Cardiac muscle cell (in vitro differentiated cells and primary cell): ENCODE measurements around the gene ZNF675. TPM values are rescaled to one million over a fixed set of nuclear protein-coding genes. Genes with fewer than 3 reads are reported as not detected.
"Not testable (repeated sequence)": the region's sequence is repeated elsewhere in the genome, so short reads cannot be mapped to it uniquely, and the experiment has no call there.

Experiments
- DNase-seq, 2 donors: peaks; one replicate each; pipeline versions ENCODE4 v3.0.0 to v3.0.0-alpha.2; 2010 to 2017; ENCODE audit warnings: low read depth in 1 of 2, low spot score in 1 of 2
- H3K27ac ChIP-seq: fragments of 200-600 bp; sonication (generic); 2 replicates; pipeline ENCODE4 v1.5.1; 2016
- H3K27me3 ChIP-seq: fragments of 200-600 bp; sonication (generic); 2 replicates; pipeline ENCODE4 v1.6.0; 2016; ENCODE audit warnings: control low read depth
- H3K36me3 ChIP-seq: fragments of 200-600 bp; sonication (generic); 2 replicates; pipeline ENCODE4 v1.5.1; 2016; ENCODE audit warnings: control low read depth
- H3K4me1 ChIP-seq: fragments of 200-600 bp; sonication (generic); 2 replicates; pipeline ENCODE4 v1.8.1; 2017; ENCODE audit warnings: low read depth, mild to moderate bottlenecking, mixed run types
- H3K4me3 ChIP-seq: fragments of 200-600 bp; sonication (generic); 2 replicates; pipeline ENCODE4 v1.5.1; 2016; ENCODE audit warnings: mild to moderate bottlenecking
- H3K9me3 ChIP-seq: fragments of 200-600 bp; sonication (generic); 2 replicates; pipeline ENCODE4 v1.5.1; 2017; ENCODE audit warnings: low read depth, mild to moderate bottlenecking, control low read depth
- polyA plus RNA-seq: library from polyadenylated mRNA; unstranded; fragments of >200 nt; fragmentation: Nextera tagmentation; extraction: Ambion mirVana; gene quantifications from 2 replicates; pipeline ENCODE4 v1.2.1, GENCODE V29; 2016
- total RNA-seq: library from RNA; depleted of rRNA; stranded (reverse); fragments of >200 nt; gene quantifications from 2 replicates; pipeline ENCODE4 v1.2.3, GENCODE V29; 2016
- TF ChIP-seq, protein P1 (sequence below): IDR thresholded peaks from 2 replicates; pipeline ENCODE4 v1.5.1; 2012; ENCODE audit warnings: low read depth, mild to moderate bottlenecking, low read length

Gene ZNF675
- total and polyA plus RNA-seq, 2 experiments from 2014 or later: 7.8 to 13.9 TPM

DNA sequence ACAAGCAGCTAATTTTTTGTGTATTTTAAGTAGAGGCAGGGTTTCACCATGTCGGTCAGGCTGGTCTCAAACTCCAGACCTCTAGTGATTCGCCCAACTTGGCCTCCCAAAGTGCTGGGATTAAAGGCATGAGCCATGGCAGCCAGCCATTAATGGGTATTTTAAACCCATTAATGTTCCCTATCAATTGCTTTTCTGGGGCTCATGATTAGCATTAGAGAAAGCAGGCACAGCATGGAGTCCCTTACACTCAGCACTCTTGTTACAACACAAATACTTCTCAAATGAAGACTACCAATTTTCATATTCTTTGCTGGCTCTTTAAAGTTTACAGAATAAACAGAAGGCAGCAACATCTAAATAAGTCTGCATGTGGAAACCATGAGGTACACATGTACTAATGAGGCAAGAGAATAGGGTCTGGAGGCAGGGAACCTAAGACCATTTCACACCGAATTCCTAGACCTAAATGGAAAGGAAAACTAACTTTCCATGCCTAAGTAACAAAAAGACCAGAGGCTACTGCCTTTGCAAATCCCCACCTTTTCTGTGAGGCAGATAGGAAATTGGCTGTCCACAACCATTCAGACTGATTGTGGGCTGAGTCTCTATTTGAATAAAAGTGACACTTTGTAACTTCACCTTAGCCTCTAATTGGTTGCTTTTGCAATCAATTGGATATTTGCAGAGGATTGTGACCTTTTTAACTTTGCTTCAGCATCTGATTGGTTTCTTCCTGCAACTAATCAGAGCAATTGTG, 21.2 kb downstream of the ZNF675 start:
- TF ChIP-seq, protein P1, sequence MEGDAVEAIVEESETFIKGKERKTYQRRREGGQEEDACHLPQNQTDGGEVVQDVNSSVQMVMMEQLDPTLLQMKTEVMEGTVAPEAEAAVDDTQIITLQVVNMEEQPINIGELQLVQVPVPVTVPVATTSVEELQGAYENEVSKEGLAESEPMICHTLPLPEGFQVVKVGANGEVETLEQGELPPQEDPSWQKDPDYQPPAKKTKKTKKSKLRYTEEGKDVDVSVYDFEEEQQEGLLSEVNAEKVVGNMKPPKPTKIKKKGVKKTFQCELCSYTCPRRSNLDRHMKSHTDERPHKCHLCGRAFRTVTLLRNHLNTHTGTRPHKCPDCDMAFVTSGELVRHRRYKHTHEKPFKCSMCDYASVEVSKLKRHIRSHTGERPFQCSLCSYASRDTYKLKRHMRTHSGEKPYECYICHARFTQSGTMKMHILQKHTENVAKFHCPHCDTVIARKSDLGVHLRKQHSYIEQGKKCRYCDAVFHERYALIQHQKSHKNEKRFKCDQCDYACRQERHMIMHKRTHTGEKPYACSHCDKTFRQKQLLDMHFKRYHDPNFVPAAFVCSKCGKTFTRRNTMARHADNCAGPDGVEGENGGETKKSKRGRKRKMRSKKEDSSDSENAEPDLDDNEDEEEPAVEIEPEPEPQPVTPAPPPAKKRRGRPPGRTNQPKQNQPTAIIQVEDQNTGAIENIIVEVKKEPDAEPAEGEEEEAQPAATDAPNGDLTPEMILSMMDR: no peak
- Histone ChIP-seq H3K4me3 (no peak overlapping the region), H3K36me3 (peaks cover 13% of the 10 kb centered on the region), H3K9me3 (no peaks in the 10 kb centered on the region), H3K27ac (no peak overlapping the region), H3K27me3 (no peaks in the 10 kb centered on the region), H3K4me1 (no peaks in the 10 kb centered on the region)
- no peak for DNase-seq

DNA sequence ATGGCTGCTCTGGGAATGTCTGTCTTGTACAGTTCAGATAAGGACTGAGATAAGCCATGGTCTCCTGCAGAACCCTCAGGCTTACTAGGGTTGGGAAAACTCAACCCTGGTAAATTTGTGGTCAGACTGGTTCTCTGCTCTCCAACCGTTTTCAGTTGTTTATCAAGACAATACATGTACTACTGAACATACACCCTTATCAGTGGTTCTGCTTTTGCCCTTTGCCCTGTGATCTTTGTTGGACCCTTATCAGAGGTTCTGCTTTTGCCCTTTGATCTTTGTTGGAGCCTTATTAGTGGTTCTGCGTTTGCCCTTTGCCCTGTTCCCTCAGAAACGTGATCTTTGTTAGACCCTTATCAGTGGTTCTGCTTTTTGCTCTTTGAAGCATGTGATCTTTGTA, 37.2 kb downstream of the ZNF675 start:
- not testable (repeated sequence) for DNase-seq, H3K4me1 ChIP-seq, H3K27me3 ChIP-seq, H3K27ac ChIP-seq, H3K4me3 ChIP-seq, H3K9me3 ChIP-seq
- H3K36me3 ChIP-seq: peaks cover 21% of the 10 kb centered on the region

Other genes starting within 250 kb of the ZNF675 start
- gene ZNF681, start 71.7 kb upstream of the ZNF675 start, total RNA-seq: 2.7 and 3.2 TPM in 2 replicates
- gene ZNF681, start 71.7 kb upstream of the ZNF675 start, polyA plus RNA-seq: 1.4 and 3.2 TPM in 2 replicates
- gene ZNF726, start 227.7 kb upstream of the ZNF675 start, total RNA-seq: 2.3 and 4.0 TPM in 2 replicates
- gene ZNF726, start 227.7 kb upstream of the ZNF675 start, polyA plus RNA-seq: 0.79 and 1.7 TPM in 2 replicates